Stimulated activated CD4-positive, alpha-beta T cell treated with anti-CD3 and anti-CD28 coated beads, Interleukin-2, amount 100 ng/mL, for 4 hours (primary cell): ENCODE results near the gene ACAP3.

Experiments
- DNase-seq: peaks from one replicate; pipeline ENCODE4 v3.0.0-alpha.2; 2020; ENCODE audit warnings: low read depth

ACAP3 gene

DNA sequence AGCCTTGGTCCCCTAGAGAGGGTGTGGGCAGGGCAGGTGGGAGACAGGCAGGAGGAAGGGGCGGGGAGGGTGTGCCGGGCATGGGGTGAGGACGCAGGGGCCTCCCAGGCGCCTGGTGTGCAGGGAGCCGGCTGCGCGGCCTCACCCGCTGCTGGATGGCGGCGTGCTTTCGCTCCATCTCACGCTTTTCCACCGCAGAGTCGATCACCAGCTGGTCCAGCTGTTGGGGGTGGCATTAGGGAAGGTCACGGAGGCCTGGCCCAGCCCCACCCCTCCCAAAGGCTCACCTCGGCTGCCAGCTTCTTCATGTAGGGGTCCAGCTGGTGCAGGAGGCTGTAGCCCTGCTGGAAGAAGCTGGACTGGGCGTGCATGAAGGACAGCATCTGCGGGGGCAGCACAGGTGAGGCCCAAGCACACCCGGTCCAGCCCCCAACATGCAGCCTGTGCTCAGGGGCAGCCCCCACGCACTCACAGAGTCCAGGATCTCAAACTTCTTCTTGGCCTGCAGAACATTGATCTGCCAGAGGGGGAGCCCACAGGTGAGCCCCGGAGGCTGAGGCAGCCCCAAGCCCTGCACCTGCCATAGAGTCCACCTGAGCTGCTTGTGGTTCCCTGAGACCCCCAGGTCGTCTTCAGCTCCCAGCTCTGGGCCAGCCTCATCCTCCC is 7.9 kb downstream of the ACAP3 start:
- DNase-seq: no peak

DNA sequence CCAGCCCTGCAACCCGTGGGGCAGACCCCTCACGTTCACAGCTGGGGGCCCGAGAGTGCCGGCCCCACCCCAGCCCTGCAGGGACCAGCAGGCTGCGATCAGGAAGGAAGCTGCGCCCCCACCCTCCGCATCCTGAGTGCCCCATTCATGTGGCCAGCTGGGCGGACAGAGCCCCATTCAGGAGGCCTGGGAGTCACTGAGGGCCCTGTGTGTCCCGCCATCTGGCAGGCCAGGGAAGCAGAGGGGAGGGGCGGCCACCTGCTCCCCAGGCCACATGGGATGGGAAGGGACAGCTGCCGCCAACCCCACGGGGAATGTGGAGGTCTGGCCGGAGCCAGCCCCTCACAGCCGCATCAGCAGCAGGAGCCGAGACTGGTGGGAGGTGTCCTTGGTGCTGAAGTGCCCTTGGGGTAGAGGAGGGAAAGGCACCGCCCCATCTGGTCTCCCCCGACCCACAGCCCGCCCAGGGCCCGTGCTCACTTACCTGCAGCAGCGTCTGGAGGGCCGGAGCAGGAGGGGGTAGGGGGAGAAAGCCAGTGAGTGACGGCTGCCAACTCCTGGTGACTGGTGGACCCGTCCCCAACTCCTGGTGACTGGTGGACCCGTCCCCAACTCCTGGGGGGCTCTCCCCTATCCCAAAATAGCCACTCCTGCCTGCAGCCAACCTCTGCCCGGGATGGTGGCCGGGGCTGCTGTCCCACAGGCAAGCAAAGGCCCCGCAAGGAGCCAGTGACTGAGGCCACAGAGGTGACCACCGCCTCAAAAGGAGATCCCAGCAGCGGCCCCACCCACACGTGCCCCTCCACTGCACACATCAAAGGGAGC is 8.7 kb downstream of the ACAP3 start:
- DNase-seq: no peak

DNA sequence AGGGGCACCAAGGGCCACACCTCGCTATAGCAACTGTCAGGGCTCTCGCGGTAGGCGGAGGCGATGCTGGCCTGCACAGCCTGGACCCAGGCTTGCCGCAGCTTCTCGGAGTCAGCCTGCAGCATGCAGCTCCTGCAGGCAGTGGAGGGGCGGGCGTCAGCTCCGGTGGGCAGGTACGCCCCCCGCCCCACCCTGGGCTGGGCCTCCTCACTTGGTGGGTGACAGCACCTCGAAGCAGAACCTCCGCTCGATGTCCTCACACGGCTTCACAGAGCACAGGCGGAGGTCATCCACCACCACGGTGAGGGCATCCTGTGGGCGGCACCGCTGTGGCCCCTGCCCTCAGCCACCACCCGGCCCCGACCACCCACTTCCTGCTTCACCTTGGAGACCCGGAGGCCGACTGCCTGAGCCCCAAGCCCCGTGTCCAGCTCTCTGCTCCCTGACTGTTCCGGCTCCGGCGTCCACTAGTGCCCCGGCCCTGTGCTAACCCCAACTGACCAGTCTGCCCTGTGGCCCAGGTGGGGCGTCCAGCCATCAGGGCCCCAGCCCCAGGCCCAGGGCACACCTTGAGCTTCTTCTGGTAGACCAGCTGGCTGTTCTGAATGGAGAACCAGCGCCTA is 9.8 kb downstream of the ACAP3 start:
- DNase-seq: no peak

DNA sequence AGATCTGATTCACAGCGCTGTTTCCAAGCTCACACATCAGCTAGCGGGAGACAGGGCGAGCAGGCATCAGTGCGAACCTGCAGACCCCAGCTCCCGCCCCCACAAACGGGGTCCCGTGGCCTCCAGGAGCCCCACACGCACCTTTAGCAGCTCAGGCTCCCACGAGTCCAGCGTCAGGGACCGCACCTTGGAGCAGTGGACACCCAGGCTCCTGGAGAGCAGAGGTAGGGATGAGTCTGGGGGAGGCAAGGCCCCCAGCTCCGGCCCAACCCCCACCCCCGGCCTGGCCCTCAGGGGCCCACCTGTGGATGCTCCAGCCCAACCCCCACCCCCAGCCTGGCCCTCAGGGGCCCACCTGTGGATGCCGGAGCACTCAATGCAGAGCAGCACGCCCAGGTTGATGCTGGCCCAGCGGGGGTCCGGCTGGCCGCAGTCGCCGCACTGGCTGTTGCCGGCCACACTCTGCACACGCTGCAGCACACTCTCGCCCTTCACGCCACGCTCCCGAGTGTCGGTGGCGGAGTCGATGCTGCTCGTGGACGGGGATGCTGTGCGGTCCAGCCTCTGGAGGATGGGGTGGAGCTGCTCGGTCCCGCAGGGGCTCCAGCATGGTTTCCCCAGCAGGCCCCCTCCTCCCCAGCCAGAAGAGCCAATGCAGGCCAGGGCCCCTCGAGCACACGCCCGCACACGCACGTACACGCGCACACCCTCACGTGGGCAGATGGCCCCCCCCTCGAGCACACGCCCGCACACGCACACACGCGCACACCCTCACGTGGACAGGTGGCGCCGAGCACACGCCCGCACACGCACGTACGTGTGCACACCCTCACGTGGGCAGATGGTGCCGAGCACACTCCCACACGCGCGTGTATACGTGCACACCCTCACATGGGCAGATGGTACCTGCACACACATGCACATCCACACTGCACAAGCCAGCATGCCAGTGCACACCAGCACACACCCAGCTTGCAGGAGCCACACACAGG is 11.4 kb downstream of the ACAP3 start:
- no peak for DNase-seq

DNA sequence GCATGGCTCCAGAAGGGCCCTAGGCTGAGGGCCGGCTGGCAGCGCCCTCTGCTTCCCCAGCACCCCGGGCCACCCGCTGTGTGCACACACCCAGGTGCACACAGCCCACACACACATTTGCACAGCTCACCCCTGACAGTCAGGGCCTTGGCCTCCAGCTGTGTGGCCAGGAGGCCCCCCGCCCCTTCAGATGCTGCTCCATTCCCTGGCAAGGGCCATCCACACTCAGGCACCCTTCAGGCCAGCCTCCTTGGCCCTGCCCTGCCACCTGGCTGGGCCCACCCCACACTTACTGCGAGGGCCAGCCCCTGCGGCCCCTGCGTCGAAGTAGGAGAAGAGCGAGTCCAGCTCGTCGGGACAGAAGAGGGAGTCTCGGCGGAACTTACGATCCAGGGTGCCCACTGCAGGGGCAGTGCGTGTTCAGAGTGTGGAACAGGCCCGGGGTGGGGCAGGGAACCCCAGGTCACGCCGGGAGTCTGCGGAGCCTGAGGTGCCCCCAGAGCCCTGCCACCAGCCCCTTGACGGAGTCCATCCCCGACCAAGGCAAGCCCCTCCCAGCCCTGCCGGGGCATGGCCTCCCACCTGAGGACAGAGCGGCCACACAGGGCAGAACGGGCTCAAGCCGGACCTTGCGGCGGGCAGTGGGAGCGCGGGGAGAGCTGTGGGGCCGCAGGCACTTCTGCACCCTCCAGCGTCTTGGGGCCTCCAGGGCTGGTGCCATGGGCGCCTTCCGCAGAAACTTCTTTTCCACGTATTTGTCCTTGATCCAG is 12.4 kb downstream of the ACAP3 start:
- DNase-seq: no peak

DNA sequence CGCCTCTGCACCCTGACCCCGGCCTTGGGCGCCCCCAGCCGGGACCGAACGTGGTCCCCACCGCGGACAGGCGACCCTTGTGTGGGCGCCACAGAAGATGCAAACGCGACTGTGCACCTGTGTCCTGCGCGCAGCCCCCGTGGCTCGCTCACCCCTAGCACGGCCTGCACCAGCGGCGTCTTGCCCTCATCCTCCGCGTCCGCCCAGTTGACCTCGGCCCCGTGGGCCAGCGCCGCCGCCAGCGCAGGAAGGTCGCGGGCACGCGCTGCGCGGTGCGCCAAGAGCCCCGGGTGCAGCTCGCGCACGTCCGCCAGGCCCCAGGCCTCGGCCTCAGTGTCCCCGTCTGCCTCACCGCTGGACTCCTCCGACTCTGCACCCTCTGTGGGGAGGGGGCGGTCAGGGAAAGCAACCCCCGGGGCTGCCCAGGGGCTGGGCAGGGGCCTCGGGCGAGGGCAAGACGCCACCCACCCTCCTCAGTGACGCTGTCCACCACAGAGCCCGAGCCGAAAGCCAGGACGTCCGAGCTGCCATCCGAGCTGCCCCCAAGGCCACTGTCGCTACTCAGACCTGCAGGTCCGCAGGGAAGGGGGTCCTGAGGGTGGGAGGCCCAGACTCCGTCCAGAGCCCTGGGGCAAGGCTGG is 13.4 kb downstream of the ACAP3 start:
- DNase-seq: no peak

DNA sequence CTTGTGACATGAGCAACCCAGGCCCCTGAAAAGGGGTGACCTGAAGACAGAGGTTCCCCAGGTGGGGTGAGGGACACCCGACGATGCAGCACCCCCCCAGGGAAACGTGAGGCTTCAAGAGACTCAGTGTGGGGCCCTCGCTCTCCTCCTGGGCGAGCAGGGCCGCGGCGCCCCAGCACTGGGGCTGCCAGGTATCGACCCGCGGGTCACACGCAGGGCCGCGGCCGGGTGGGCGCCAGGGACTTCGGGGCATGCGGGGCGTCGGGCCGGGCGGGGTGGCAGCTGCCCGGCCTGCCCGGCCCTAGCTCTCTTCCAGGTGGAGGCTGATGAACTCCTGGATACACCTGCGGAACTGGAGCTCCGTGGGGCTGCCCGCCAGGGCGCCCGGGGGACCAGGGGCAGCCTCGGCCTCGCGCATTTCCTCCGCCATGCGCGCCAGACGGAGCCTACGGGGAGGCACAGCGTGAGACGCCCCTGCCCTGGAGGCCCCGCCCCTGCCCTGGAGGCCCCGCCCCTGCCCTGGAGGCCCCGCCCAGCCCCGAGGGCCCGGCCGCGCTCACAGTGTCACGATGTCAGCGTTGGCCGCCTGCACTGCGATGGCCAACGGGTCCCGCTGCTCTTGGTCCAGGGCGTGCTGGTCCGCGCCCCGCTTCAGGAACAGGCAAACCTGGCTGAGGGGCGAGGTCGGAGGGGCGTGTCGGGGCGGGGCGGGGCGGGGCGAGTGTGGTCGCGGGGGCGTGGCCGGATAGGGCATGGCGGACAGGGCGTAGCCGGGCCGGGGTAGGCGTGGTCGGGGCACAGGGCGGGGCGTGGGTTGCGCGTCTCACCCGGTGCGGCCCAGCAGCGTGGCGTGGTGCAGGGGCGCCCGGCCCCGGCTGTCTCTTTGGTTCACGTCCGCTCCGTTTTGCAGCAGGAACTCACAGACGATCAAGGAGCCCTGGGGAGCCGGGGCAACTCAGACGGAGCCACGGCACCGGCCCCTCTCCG is 14.2 kb downstream of the ACAP3 start:
- no peak for DNase-seq

DNA sequence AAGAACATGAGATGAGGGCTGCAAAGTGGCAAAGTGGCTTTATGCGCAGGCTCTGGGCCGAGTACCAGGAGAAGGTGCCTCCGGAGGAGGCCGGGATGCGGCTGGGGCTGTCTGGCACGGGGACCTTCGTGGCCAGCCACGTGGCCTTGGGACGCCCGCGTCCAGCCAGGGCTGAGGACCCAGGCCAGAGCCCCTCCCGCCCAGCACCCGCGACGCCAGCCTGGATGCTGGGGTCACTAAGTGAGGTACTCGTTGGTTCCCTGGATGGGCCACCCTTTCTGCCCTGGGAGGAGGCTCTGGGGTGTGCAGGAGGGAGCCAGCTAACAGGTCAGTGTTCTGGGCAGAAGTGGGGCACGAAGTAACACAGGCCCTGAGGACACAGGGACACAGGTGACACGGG is 14.9 kb downstream of the ACAP3 start:
- no peak for DNase-seq

DNA sequence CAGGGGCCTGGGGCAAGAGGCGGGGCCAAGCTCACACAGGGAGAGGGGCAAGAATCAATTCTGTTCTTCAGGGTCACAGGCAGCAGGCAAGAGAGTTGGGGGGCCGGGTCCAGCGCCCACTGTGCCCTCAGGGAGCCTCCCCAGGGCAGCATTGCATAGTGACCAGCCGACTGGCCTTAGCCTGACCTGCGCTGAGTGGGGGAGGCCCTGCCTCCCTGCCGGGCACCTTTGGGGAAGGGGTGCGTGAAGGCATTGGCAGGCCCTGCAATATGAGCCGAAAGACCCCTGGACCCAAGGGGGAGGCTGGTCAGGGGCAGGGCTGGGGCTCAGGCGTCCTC is 15.3 kb downstream of the ACAP3 start:
- no peak for DNase-seq

DNA sequence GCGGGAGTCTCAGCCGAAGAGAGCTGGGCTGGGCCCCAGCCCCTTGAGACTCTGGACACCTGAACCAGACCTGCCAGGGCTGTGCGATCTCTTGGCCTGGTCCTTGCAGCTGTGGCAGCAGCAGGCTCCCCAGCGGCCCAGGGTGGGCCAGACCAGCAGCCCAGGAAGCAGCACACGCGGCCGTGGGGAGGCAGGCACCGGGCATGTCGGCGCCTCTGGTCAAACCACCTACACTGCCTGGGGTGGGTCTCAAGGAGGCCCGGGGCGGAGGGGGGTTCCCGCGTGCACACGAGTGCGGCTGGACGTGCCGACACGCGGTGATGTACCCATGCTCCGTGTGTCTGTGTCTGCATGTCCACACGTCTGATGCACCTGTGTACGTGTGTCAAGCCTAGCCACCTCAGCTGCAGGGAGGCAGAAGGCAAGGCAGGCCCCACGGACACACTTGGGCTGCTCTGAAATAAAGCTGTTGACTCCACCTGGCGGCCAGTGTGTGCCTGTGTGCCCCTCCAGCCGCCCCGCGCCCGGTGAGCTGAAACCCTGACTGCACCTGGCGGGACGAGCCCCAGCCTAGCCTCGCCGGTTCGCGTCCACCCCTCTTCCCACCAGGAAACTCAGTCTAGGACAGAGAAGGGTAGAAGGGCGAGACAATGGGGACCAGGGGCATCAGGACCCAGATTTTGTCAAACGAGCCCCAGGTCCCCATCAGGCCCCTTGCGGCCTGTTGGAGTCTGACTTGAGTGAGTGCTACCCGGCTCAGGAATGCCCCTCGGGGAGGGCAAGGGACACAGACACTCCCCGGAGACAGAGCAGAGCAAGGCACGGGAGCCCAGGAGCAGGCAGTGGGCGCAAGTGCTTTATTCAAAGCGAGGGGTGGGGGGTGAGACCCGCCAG is 15.9 kb downstream of the ACAP3 start:
- peak; percentile 68 for DNase-seq

DNA sequence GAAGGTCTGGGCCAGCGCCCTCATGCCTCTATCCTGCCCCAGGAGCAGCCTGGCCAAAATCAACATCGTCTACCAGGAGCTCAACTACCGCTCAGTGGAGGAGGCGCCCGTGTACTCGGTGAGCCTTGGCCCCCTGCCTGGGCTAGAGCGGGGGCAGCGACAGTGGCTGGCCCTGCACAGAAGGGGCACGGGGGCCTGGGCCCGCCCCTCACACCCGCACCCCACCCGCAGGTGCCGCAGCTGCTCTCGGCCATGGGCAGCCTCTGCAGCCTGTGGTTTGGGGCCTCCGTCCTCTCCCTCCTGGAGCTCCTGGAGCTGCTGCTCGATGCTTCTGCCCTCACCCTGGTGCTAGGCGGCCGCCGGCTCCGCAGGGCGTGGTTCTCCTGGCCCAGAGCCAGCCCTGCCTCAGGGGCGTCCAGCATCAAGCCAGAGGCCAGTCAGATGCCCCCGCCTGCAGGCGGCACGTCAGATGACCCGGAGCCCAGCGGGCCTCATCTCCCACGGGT is 16.7 kb downstream of the ACAP3 start:
- DNase-seq: no peak

DNA sequence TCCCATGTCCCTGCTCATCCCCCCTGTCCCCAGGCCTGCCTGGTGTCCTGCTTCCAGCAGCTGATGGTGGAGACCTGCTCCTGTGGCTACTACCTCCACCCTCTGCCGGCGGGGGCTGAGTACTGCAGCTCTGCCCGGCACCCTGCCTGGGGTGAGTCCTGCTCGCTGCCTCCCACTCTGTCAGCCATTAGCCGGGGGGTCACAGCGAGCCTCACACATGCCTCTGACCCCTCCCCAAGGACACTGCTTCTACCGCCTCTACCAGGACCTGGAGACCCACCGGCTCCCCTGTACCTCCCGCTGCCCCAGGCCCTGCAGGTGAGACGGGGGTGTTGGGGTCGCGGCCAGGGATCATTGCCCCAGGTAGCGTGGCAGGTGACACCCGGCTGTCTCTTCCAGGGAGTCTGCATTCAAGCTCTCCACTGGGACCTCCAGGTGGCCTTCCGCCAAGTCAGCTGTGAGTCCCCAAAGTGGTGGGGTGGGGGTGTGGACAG is 17.4 kb downstream of the ACAP3 start:
- peak; percentile 61 for DNase-seq

DNA sequence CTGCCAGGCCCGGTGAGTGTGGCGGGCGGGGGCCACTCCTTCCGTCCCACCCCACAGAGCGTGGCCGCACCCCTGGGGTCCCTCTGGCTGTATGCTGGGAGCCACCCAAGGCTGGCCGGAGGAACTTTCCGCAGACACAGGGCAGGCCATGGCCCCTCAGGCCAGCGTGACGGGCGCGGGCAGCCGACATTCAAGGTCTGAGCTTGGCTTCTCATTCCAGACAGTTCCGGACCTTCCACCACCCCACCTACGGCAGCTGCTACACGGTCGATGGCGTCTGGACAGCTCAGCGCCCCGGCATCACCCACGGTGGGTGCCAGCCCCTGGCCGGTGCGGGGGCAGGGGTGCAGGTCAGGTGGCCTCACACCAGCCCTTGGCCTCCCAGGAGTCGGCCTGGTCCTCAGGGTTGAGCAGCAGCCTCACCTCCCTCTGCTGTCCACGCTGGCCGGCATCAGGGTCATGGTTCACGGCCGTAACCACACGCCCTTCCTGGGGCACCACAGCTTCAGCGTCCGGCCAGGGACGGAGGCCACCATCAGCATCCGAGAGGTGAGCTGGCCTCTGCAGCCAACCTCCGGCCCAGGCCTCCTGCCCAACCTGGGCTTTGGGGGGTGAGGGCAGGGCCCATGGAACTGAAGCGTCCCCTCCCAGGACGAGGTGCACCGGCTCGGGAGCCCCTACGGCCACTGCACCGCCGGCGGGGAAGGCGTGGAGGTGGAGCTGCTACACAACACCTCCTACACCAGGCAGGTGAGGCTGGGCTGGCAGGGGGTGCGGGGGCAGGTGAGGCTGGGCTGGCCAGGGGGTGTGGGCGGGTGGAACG is 20.2 kb downstream of the ACAP3 start:
- DNase-seq: no peak

DNA sequence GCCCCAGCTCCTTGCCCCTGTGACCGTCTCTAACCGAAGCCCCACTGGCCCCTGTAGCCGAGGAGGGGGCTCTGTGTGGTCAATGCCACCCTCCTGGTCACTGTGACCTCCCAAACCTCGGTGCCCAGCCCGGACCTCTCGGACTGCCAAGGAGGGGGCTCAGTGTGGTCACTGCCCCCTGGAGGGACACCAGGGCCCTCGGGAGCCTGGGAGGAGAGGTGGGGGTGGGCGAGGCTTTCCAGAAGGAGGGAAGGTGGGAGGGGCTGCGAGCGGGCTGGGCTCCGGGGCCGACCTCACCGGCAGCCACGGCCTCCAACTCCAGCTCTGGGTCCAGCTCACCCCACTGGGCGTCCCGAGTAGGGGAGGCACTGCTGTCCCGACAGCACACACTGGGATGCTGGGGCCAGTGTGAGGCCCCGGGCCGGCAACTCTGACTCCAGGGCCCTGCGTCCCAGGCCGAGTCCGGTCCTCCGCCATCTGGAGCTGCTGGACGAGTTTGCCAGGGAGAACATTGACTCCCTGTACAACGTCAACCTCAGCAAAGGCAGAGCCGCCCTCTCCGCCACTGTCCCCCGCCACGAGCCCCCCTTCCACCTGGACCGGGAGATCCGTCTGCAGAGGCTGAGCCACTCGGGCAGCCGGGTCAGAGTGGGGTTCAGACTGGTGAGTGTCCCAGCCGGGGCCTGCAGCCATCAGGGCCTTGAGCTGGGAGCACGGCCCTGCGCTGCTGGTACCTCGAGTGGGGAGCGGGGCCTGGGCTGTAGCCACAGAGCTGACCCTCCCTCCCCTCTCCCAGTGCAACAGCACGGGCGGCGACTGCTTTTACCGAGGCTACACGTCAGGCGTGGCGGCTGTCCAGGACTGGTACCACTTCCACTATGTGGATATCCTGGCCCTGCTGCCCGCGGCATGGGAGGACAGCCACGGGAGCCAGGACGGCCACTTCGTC is 21.1 kb downstream of the ACAP3 start:
- no peak for DNase-seq

DNA sequence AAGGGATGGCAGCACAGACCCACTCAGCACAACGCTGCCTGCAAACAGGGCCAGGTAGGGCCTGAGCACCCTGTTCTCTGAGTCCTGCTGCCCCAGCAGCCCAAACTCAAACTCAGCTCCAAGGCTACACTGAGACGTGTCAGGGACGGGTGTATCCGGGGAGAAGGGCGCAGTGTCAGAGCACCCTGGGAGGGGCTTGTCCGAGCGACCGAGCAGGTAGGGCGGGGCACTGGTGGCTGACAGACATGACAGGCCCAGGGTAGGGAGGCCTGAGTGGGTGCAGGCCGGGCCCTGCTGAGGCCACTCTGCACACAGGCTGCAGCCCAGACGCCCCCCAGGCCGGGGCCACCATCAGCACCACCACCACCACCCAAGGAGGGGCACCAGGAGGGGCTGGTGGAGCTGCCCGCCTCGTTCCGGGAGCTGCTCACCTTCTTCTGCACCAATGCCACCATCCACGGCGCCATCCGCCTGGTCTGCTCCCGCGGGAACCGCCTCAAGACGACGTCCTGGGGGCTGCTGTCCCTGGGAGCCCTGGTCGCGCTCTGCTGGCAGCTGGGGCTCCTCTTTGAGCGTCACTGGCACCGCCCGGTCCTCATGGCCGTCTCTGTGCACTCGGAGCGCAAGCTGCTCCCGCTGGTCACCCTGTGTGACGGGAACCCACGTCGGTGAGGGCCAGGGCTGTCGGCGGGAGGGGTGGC is 22.0 kb downstream of the ACAP3 start:
- no peak for DNase-seq
